Smooth muscle cell (in vitro differentiated cells): Measurements from ENCODE around the gene SIGLEC14. TPM values are rescaled to one million over a fixed set of nuclear protein-coding genes. Genes with fewer than 3 reads are reported as not detected.
A peak's percentile ranks its signal among the peaks of the same experiment; 100 is the strongest.

Experiments used
- DNase-seq: peaks from one replicate; lab custom pipeline; 2025; ENCODE audit not compliant: unreplicated experiment; lab: John Stamatoyannopoulos, UW
- H2AFZ ChIP-seq: fragments of 200-600 bp; sonication (generic); 2 replicates; pipeline ENCODE4 v1.6.0; 2016; ENCODE audit warnings: antibody characterized with exemption, low read depth, mild to moderate bottlenecking
- H3F3A ChIP-seq: fragments of 200-600 bp; sonication (generic); 2 replicates; pipeline ENCODE4 v1.6.0; 2017; ENCODE audit warnings: antibody characterized with exemption, low read depth
- H3K27ac ChIP-seq: fragments of 200-600 bp; sonication (generic); 2 replicates; pipeline ENCODE4 v1.5.1; 2016; ENCODE audit warnings: low read depth, mild to moderate bottlenecking
- H3K27me3 ChIP-seq: fragments of 200-600 bp; sonication (generic); 2 replicates; pipeline ENCODE4 v1.6.1; 2016; ENCODE audit warnings: low read depth, mild to moderate bottlenecking
- H3K36me3 ChIP-seq: fragments of 200-600 bp; sonication (generic); 2 replicates; pipeline ENCODE4 v1.5.1; 2016; ENCODE audit warnings: low read depth
- H3K4me1 ChIP-seq: fragments of 200-600 bp; sonication (generic); 2 replicates; pipeline ENCODE4 v1.5.1; 2016; ENCODE audit warnings: low read depth
- H3K4me2 ChIP-seq: fragments of 200-600 bp; sonication (generic); 2 replicates; pipeline ENCODE4 v1.6.0; 2016; ENCODE audit warnings: mild to moderate bottlenecking
- H3K4me3 ChIP-seq: fragments of 200-600 bp; sonication (generic); 2 replicates; pipeline ENCODE4 v1.5.1; 2016; ENCODE audit warnings: mild to moderate bottlenecking
- H3K79me2 ChIP-seq: fragments of 200-600 bp; sonication (generic); 2 replicates; pipeline ENCODE4 v1.6.0; 2016; ENCODE audit warnings: low read depth, mild to moderate bottlenecking
- H3K9ac ChIP-seq: fragments of 200-600 bp; sonication (generic); 2 replicates; pipeline ENCODE4 v1.6.0; 2016; ENCODE audit warnings: low read depth
- H3K9me3 ChIP-seq: fragments of 200-600 bp; sonication (generic); replicated peaks from 2 replicates; pipeline ENCODE4 v1.5.1; 2016; ENCODE audit warnings: low read depth
- H4K20me1 ChIP-seq: fragments of 200-600 bp; sonication (generic); 2 replicates; pipeline ENCODE4 v1.6.0; 2016; ENCODE audit warnings: low read depth
- WGBS: methylation state at CpG from one replicate; pipeline ENCODE4 v1.1.7; 2016; ENCODE audit warnings: low lambda C conversion rate; 5-methylcytosine and 5-hydroxymethylcytosine counted together
- polyA plus RNA-seq: library from polyadenylated mRNA; unstranded; fragments of >200 nt; fragmentation: Nextera tagmentation; extraction: Ambion mirVana; gene quantifications from 2 replicates; pipeline ENCODE4 v1.2.1, GENCODE V29; 2016
- total RNA-seq: library from RNA; depleted of rRNA; stranded (reverse); fragments of >200 nt; gene quantifications from 2 replicates; pipeline ENCODE4 v1.2.3, GENCODE V29; 2014
- TF ChIP-seq, protein P1 (sequence below): fragments of 200-600 bp; sonication (generic); IDR thresholded peaks from 2 replicates; pipeline ENCODE4 v1.5.1; 2017; ENCODE audit warnings: borderline replicate concordance, mild to moderate bottlenecking, antibody characterized with exemption; ENCODE audit not compliant: insufficient read depth, poor library complexity, severe bottlenecking

SIGLEC14 gene
- total and polyA plus RNA-seq, 2 experiments from 2014 or later: not detected

DNA sequence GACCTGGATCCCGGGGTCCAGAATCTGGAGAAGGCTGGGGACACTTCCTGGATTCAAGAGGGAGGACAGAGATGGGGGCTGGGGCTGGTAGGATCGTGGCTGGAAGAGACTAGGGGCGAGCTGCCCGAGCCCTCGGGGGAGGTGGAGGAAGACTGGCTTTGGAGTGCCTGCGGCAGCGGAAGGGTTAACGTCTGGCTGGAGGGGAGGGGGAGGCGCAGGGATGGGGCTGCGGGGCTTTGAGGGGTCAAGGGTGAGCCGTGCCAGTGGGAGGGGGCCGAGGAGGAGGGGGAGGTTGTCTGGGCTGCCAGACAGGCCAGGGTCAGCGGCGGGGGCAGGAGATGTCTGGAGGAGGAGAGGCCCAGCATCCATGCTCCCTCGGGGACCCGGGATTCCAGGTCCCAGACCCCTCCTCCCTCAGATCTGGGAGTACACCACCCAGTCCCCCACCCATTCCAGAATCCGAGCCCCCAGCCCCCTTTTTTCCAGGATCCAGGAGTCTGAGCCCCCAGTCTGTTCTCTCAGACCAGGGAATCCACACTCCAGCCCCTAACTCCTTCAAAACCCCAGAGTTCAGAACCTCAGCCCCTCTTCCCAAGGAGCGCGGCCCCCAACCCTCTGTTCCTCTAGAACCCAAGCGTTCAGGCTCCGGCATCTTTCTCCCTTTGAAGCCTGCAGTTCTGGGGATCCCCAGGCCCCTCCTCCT is 43.3 kb upstream of the SIGLEC14 start:
- under 1% methylated on average over 10 of the region's 21 CpGs for WGBS

DNA sequence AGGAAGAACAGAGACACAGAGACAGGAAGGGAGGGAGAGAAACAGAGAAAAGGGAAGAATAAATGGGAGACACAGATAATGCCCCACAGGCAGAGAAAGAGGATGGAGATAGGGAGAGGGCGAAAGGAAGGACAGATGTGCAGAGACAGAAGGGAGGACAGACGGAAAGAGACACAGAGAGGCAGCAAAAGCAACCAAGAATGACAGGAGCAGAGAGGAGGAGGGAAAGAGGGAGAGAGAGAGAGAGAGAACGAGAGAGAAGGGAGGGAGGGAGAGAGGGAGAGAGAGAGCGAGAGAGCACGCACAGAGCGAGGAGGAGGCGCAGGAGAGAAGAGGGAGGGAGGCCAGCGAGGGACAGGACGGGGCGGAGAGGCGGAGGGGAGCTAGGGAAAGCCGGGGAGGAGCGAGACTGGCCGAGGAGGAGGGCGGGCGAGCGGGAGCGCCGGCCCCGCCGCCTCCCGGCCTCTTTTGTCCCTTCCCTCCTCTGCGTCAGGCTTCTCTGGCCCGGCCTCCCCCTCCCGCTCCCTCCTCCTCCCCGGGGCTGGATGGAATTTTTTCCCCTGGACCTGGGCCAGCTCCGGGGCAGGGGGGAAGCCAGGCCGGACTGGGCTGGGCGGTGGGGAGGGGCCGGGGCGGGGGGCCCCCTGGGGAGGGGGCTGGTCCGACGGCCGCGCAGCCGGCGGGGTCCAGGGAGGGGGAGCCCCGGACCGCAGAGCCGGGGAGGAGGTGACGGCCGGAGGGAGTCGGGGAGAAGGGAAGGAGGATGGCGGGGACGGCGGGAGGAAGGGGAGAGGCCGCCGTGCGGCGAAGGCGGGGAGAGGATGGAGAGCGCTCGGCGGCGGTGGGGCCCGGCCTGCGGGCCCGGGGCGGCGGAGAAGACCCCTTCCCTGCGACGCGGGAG is 42.3 kb upstream of the SIGLEC14 start:
- H2AFZ ChIP-seq: no peak overlapping the region
- H3F3A ChIP-seq: peaks cover 23% of the 10 kb centered on the region
- 2% methylated on average over 8 of the region's 63 CpGs for WGBS
- H3K36me3 ChIP-seq: no peaks in the 10 kb centered on the region
- H3K79me2 ChIP-seq: peaks cover 54% of the 10 kb centered on the region
- peak overlapping the region; percentile 91 for H3K4me2 ChIP-seq
- peaks cover 4% of the 10 kb centered on the region for H3K4me1 ChIP-seq
- peak overlapping the region; percentile 65 for H3K4me3 ChIP-seq
- H3K27me3 ChIP-seq: no peaks in the 10 kb centered on the region
- H3K9me3 ChIP-seq: no peaks in the 10 kb centered on the region
- TF ChIP-seq, protein P1, sequence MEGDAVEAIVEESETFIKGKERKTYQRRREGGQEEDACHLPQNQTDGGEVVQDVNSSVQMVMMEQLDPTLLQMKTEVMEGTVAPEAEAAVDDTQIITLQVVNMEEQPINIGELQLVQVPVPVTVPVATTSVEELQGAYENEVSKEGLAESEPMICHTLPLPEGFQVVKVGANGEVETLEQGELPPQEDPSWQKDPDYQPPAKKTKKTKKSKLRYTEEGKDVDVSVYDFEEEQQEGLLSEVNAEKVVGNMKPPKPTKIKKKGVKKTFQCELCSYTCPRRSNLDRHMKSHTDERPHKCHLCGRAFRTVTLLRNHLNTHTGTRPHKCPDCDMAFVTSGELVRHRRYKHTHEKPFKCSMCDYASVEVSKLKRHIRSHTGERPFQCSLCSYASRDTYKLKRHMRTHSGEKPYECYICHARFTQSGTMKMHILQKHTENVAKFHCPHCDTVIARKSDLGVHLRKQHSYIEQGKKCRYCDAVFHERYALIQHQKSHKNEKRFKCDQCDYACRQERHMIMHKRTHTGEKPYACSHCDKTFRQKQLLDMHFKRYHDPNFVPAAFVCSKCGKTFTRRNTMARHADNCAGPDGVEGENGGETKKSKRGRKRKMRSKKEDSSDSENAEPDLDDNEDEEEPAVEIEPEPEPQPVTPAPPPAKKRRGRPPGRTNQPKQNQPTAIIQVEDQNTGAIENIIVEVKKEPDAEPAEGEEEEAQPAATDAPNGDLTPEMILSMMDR: no peak
- peak; percentile 87 for DNase-seq
- peak overlapping the region; percentile 96 for H3K9ac ChIP-seq
- H4K20me1 ChIP-seq: peaks cover 31% of the 10 kb centered on the region
- peak overlapping the region; percentile 96 for H3K27ac ChIP-seq

More for the DNA sequence above, 43.3 kb upstream of the SIGLEC14 start:
- no peaks in the 10 kb centered on the region for H3K36me3 ChIP-seq
- peak; percentile 48 for DNase-seq
- peak overlapping the region; percentile 91 for H3K4me2 ChIP-seq
- peaks cover 24% of the 10 kb centered on the region for H3F3A ChIP-seq
- H3K4me3 ChIP-seq: peak overlapping the region; percentile 65
- H3K9me3 ChIP-seq: no peaks in the 10 kb centered on the region
- TF ChIP-seq, protein P1: no peak
- peaks cover 63% of the 10 kb centered on the region for H3K79me2 ChIP-seq
- H3K4me1 ChIP-seq: peaks cover 4% of the 10 kb centered on the region
- peak overlapping the region; percentile 96 for H3K27ac ChIP-seq
- no peak overlapping the region for H2AFZ ChIP-seq
- peak overlapping the region; percentile 96 for H3K9ac ChIP-seq
- no peaks in the 10 kb centered on the region for H3K27me3 ChIP-seq
- H4K20me1 ChIP-seq: peaks cover 41% of the 10 kb centered on the region

DNA sequence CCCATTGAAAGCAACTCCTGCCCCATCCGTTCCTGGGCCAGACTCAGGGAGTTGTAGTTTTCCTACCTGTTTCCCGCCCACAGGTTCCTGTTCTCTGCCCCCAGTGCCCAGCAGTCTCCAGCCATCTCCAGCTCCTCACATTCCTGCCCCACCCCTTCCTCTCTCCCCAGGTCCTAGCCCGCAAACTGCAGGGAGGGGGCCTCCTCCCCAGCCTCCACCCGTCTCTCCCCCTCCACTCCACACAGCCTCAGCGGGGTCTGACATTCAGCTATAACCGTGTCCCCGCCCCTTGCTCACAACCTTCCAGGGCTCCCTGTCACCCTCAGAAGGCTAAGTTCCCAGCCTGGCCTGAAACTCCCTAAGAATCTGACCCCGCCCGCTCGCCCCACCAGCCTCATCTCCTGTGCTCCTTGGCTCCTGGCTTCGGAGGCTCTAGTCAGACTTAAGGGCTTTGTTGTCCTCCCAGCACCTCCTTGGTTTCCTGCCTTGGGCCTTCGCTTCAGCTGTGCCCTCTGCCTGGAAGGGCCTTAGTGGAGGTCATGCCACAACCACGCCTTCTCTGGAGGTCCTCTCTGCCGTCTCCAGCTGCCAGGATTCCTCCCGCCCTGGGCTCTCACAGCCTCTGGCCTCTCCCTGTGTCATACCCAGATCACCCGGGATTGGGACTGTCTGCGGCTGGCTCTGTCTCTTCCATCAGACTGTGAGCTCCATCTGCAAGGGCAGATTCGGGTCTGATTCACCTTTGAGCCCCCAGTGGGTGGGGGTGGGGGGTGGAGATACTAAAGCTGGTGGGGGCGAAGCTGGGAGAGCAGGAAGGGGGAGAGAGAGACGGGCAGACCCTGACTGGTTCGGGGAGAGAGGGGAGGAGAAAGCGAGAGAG is 41.4 kb upstream of the SIGLEC14 start:
- Histone ChIP-seq H3K36me3 (no peaks in the 10 kb centered on the region), H3K4me3 (peak overlapping the region; percentile 65), H4K20me1 (peaks cover 22% of the 10 kb centered on the region), H2AFZ (no peak overlapping the region), H3K4me1 (peaks cover 4% of the 10 kb centered on the region), H3K4me2 (peak overlapping the region; percentile 87), H3K9ac (peak overlapping the region; percentile 96), H3K9me3 (no peaks in the 10 kb centered on the region), H3K27me3 (no peaks in the 10 kb centered on the region), H3F3A (peaks cover 19% of the 10 kb centered on the region), H3K79me2 (peaks cover 45% of the 10 kb centered on the region), H3K27ac (peak overlapping the region; percentile 96)
- under 1% methylated on average over 18 of the region's 22 CpGs for WGBS
- peak; percentile 30 for DNase-seq
- TF ChIP-seq, protein P1: no peak
